MM.1S (cell line): ENCODE results near the gene MUC20.

Experiments
- DNase-seq: peaks from one replicate; pipeline ENCODE4 v3.0.0-alpha.2; 2015
- H2AFZ ChIP-seq: fragments of 300-600 bp; sonication (generic); 2 replicates; pipeline ENCODE4 v1.6.0; 2016; ENCODE audit warnings: antibody characterized with exemption, low read length
- H3F3A ChIP-seq: fragments of 300-600 bp; sonication (generic); 2 replicates; pipeline ENCODE4 v1.6.1; 2016; ENCODE audit warnings: mild to moderate bottlenecking, antibody characterized with exemption, low read length, moderate library complexity, mixed read lengths; ENCODE audit not compliant: insufficient read depth
- H3K27ac ChIP-seq: fragments of 300-600 bp; sonication (generic); 2 replicates; pipeline ENCODE4 v1.5.1; 2016; ENCODE audit warnings: mild to moderate bottlenecking, low read length
- H3K27me3 ChIP-seq: fragments of 300-600 bp; sonication (generic); replicated peaks from 2 replicates; pipeline ENCODE4 v1.6.0; 2016; ENCODE audit warnings: low read length; ENCODE audit not compliant: insufficient read depth
- H3K36me3 ChIP-seq: fragments of 300-600 bp; sonication (generic); replicated peaks from 2 replicates; pipeline ENCODE4 v1.6.1; 2016; ENCODE audit warnings: mild to moderate bottlenecking, low read length, mixed read lengths; ENCODE audit not compliant: insufficient read depth
- H3K4me1 ChIP-seq: fragments of 300-600 bp; sonication (generic); 2 replicates; pipeline ENCODE4 v1.6.1; 2016; ENCODE audit warnings: low read length, mixed read lengths
- H3K4me2 ChIP-seq: fragments of 300-600 bp; sonication (generic); 2 replicates; pipeline ENCODE4 v1.6.0; 2016; ENCODE audit warnings: low read depth, low read length
- H3K4me3 ChIP-seq: fragments of 300-600 bp; sonication (generic); 2 replicates; pipeline ENCODE4 v1.5.1; 2016; ENCODE audit warnings: low read length, mixed read lengths
- H3K79me2 ChIP-seq: fragments of 300-600 bp; sonication (generic); 2 replicates; pipeline ENCODE4 v1.6.1; 2016; ENCODE audit warnings: mixed run types, low read length, mixed read lengths
- H3K9ac ChIP-seq: fragments of 300-600 bp; sonication (generic); 2 replicates; pipeline ENCODE4 v1.6.1; 2016; ENCODE audit warnings: low read length, mixed read lengths
- H3K9me2 ChIP-seq: fragments of 300-600 bp; sonication (generic); replicated peaks from 2 replicates; pipeline ENCODE4 v1.6.1; 2016; ENCODE audit warnings: mild to moderate bottlenecking, low read length, mixed read lengths; ENCODE audit not compliant: insufficient read depth
- H3K9me3 ChIP-seq: fragments of 300-600 bp; sonication (generic); replicated peaks from 2 replicates; pipeline ENCODE4 v1.6.1; 2016; ENCODE audit warnings: mild to moderate bottlenecking, low read length, mixed read lengths; ENCODE audit not compliant: insufficient read depth
- H4K20me1 ChIP-seq: fragments of 300-600 bp; sonication (generic); 2 replicates; pipeline ENCODE4 v1.6.1; 2016; ENCODE audit warnings: mild to moderate bottlenecking, low read length, moderate library complexity, mixed read lengths; ENCODE audit not compliant: insufficient read depth
- CTCF ChIP-seq: fragments of 300-600 bp; sonication (generic); IDR thresholded peaks from 2 replicates; pipeline ENCODE4 v1.5.1; 2016; ENCODE audit warnings: antibody characterized with exemption, low read length, mixed read lengths
- EZH2 ChIP-seq: fragments of 300-600 bp; sonication (generic); optimal IDR thresholded peaks from 2 replicates; pipeline ENCODE3; 2017; ENCODE audit warnings: low read depth, mild to moderate bottlenecking, antibody characterized with exemption, low read length, mixed read lengths
- EZH2phosphoT487 ChIP-seq: fragments of 300-600 bp; sonication (generic); IDR thresholded peaks from 2 replicates; pipeline ENCODE4 v1.6.1; 2018; ENCODE audit warnings: antibody characterized with exemption, low read length

Gene MUC20

GRCh38 chr3:195715134-195715533 is 5.6 kb upstream of the MUC20 start:
- Histone ChIP-seq H3K9ac (no peak overlapping the region), H3F3A (no peaks in the 10 kb centered on the region), H4K20me1 (no peaks in the 10 kb centered on the region), H3K4me2 (no peak overlapping the region), H3K9me3 (no peaks in the 10 kb centered on the region), H3K36me3 (no peaks in the 10 kb centered on the region), H3K27ac (no peak overlapping the region), H3K4me1 (no peaks in the 10 kb centered on the region), H3K27me3 (no peaks in the 10 kb centered on the region), H2AFZ (no peak overlapping the region), H3K4me3 (no peak overlapping the region), H3K79me2 (no peaks in the 10 kb centered on the region), H3K9me2 (no peaks in the 10 kb centered on the region)
- TF ChIP-seq EZH2 (no peak), CTCF (no peak), EZH2phosphoT487 (no peak)
- no peak for DNase-seq

GRCh38 chr3:195715583-195716266 is 5.1 kb upstream of the MUC20 start:
- Histone ChIP-seq H3K79me2 (no peaks in the 10 kb centered on the region), H3K4me2 (no peak overlapping the region), H3F3A (no peaks in the 10 kb centered on the region), H3K4me1 (no peaks in the 10 kb centered on the region), H2AFZ (no peak overlapping the region), H3K9me2 (no peaks in the 10 kb centered on the region), H4K20me1 (no peaks in the 10 kb centered on the region), H3K4me3 (no peak overlapping the region), H3K9ac (no peak overlapping the region), H3K27ac (no peak overlapping the region), H3K36me3 (no peaks in the 10 kb centered on the region), H3K27me3 (no peaks in the 10 kb centered on the region), H3K9me3 (no peaks in the 10 kb centered on the region)
- no peak for DNase-seq
- no peak for TF ChIP-seq EZH2
- TF ChIP-seq CTCF: no peak
- no peak for TF ChIP-seq EZH2phosphoT487

GRCh38 chr3:195717416-195717815 is 3.4 kb upstream of the MUC20 start:
- H3K36me3 ChIP-seq: no peaks in the 10 kb centered on the region
- no peak overlapping the region for H3K27ac ChIP-seq
- no peak for DNase-seq
- no peak overlapping the region for H2AFZ ChIP-seq
- H4K20me1 ChIP-seq: no peaks in the 10 kb centered on the region
- H3K4me3 ChIP-seq: no peak overlapping the region
- H3K79me2 ChIP-seq: no peaks in the 10 kb centered on the region
- H3K9ac ChIP-seq: no peak overlapping the region
- no peak for TF ChIP-seq EZH2phosphoT487
- no peak for TF ChIP-seq CTCF
- TF ChIP-seq EZH2: no peak
- no peak overlapping the region for H3K4me2 ChIP-seq
- H3K9me2 ChIP-seq: no peaks in the 10 kb centered on the region
- no peaks in the 10 kb centered on the region for H3K9me3 ChIP-seq
- H3K27me3 ChIP-seq: no peaks in the 10 kb centered on the region
- no peaks in the 10 kb centered on the region for H3F3A ChIP-seq
- H3K4me1 ChIP-seq: no peaks in the 10 kb centered on the region
